Body of pancreas (tissue), 4 donors: ENCODE measurements around the gene ST6GAL1. TPM values are rescaled to one million over a fixed set of nuclear protein-coding genes. Genes with fewer than 3 reads are reported as not detected.
A peak's percentile ranks its signal among the peaks of the same experiment; 100 is the strongest.

Experiments
- ATAC-seq: fragments of 150-250 bp; one replicate; pipeline ENCODE4 v1.9.1; 2016
- DNase-seq, 4 donors: peaks; one replicate each; pipeline ENCODE4 v3.0.0-alpha.2; 2019
- H3K27ac ChIP-seq, 4 donors: fragments of 200-600 bp; sonication (generic); 1 replicate in 3 of 4; 2 replicates in 1 of 4; pipeline versions ENCODE4 v1.5.1 to v1.6.1; 2016 to 2019; ENCODE audit warnings: mild to moderate bottlenecking in 1 of 4, mixed read lengths in 1 of 4, moderate library complexity in 1 of 4
- H3K27me3 ChIP-seq, 2 donors: fragments of 200-600 bp; sonication (generic); one replicate each; pipeline ENCODE4 v1.6.0; 2016; ENCODE audit warnings: mild to moderate bottlenecking in 1 of 2
- H3K36me3 ChIP-seq, 2 donors: fragments of 200-600 bp; sonication (generic); replicated peaks in 1 of 2; 2 replicates each; pipeline ENCODE4 v1.5.1; 2016; ENCODE audit warnings: low read depth in 2 of 2; ENCODE audit not compliant: insufficient read depth in 1 of 2
- H3K4me1 ChIP-seq: fragments of 200-600 bp; sonication (generic); one replicate; pipeline ENCODE4 v1.6.0; 2016
- H3K4me3 ChIP-seq, 2 donors: fragments of 200-600 bp; sonication (generic); 1 replicate in 1 of 2; 2 replicates in 1 of 2; pipeline ENCODE4 v1.5.1; 2016 to 2019
- H3K9me3 ChIP-seq, 3 donors: fragments of 200-600 bp; sonication (generic); 1 replicate in 2 of 3; 2 replicates in 1 of 3; pipeline ENCODE4 v1.5.1; 2016
- CTCF ChIP-seq, 7 experiments: fragments of 450-650 bp in 4 of 7; fragments of 200-600 bp in 3 of 7; sonication (generic) in 3 of 7; IDR thresholded peaks; one replicate each; pipeline ENCODE4 v1.5.1; 2016 to 2019; ENCODE audit warnings: antibody characterized with exemption in 7 of 7
- POLR2A ChIP-seq, 3 donors: fragments of 450-650 bp; IDR thresholded peaks; one replicate each; pipeline ENCODE4 v1.6.1; 2016; ENCODE audit warnings: antibody characterized with exemption in 3 of 3, mild to moderate bottlenecking in 2 of 3
- WGBS, 2 donors: methylation state at CpG; one replicate each; pipeline ENCODE4 v1.1.5; 2017; 5-methylcytosine and 5-hydroxymethylcytosine counted together
- intact Hi-C: fragments of 100-400 bp; cut with DNase I; formaldehyde crosslinking; loops from one replicate; pipeline ENCODE4 v1.15.1; 2023
- total RNA-seq, 2 donors: library from RNA; depleted of rRNA; stranded (reverse); fragments of >200 nt; gene quantifications; one replicate each; pipeline ENCODE4 v1.1.0, GENCODE V29; 2016

The ST6GAL1 gene
- total RNA-seq, 2 donors from 2014 or later: 10.2 to 12.2 TPM

GRCh38 chr3:186980989-186981388, 50.7 kb downstream of the ST6GAL1 start:
- H3K36me3 ChIP-seq: no peaks in the 10 kb centered on the region
- ATAC-seq: no peak
- WGBS, 2 donors: 38 to 80% methylated on average over 2 of the region's 2 CpGs
- H3K4me3 ChIP-seq: no peak overlapping the region
- no peaks in the 10 kb centered on the region for H3K9me3 ChIP-seq
- peaks cover 23% of the 10 kb centered on the region for H3K4me1 ChIP-seq
- H3K27me3 ChIP-seq: no peaks in the 10 kb centered on the region
- H3K27ac ChIP-seq: no peak overlapping the region
- intact Hi-C loops: no loop called here
- no peak for TF ChIP-seq CTCF (IDR thresholded peaks at IDR 0.05)
- TF ChIP-seq POLR2A (IDR thresholded peaks at IDR 0.05): no peak
- no peak for DNase-seq

- intact Hi-C loops: no loop called here
- no peaks in the 10 kb centered on the region for H3K4me1 ChIP-seq
- DNase-seq: no peak
- no peaks in the 10 kb centered on the region for H3K27me3 ChIP-seq
- H3K36me3 ChIP-seq: no peaks in the 10 kb centered on the region
- no peaks in the 10 kb centered on the region for H3K9me3 ChIP-seq
- no peak overlapping the region for H3K27ac ChIP-seq
- H3K4me3 ChIP-seq: no peak overlapping the region
- no peak for TF ChIP-seq CTCF (IDR thresholded peaks at IDR 0.05)
- no peak for TF ChIP-seq POLR2A (IDR thresholded peaks at IDR 0.05)
- WGBS, 2 donors: 50 to 69% methylated on average over 4 of the region's 4 CpGs
- ATAC-seq: no peak
Observed at GRCh38 chr3:186983659-186984058, 53.3 kb downstream of the ST6GAL1 start.

GRCh38 chr3:186984064-186984463, 53.7 kb downstream of the ST6GAL1 start:
- DNase-seq (no peak), ATAC-seq (no peak)
- no peak overlapping the region for H3K4me3 ChIP-seq
- no peaks in the 10 kb centered on the region for H3K4me1 ChIP-seq
- 82% methylated on average over 6 of the region's 6 CpGs for WGBS, 2 donors
- H3K27me3 ChIP-seq: no peaks in the 10 kb centered on the region
- intact Hi-C loops: no loop called here
- no peaks in the 10 kb centered on the region for H3K9me3 ChIP-seq
- no peak for TF ChIP-seq POLR2A (IDR thresholded peaks at IDR 0.05)
- no peak for TF ChIP-seq CTCF (IDR thresholded peaks at IDR 0.05)
- no peaks in the 10 kb centered on the region for H3K36me3 ChIP-seq
- H3K27ac ChIP-seq: no peak overlapping the region

GRCh38 chr3:186985661-186986364, 55.5 kb downstream of the ST6GAL1 start:
- WGBS, 2 donors: 61 to 66% methylated on average over 14 of the region's 14 CpGs
- H3K27me3 ChIP-seq: no peaks in the 10 kb centered on the region

More at GRCh38 chr3:186985661-186986364, 55.5 kb downstream of the ST6GAL1 start:
- Histone ChIP-seq H3K27ac (peak overlapping the region in 1 of 4 donors; percentile 39), H3K4me3 (no peak overlapping the region), H3K4me1 (peaks cover 12% of the 10 kb centered on the region), H3K36me3 (no peaks in the 10 kb centered on the region), H3K9me3 (no peaks in the 10 kb centered on the region)
- intact Hi-C loops: no loop called here
- TF ChIP-seq POLR2A (IDR thresholded peaks at IDR 0.05) (no peak), CTCF (IDR thresholded peaks at IDR 0.05) (no peak)
- DNase-seq (peak in 1 of 4 donors; percentile 22), ATAC-seq (no peak)
